ENCODE results near the gene AFF3.

- TF ChIP-seq POLR2AphosphoS5 (IDR thresholded peaks at IDR 0.05) (no peak), CTCF (IDR thresholded peaks at IDR 0.05) (no peak), POLR2A (IDR thresholded peaks at IDR 0.05) (no peak), EP300 (IDR thresholded peaks at IDR 0.05) (no peak)
Observed at GRCh38 chr2:99573634-99574251, 568.6 kb downstream of the AFF3 start.

Data from stomach (tissue), 4 donors.